ENCODE data around the gene ITIH4.
"Not testable (repeated sequence)": the region's sequence is repeated elsewhere in the genome, so short reads cannot be mapped to it uniquely, and the experiment has no call there.

Gene ITIH4

GRCh38 chr3:52786330-52787215, 43.9 kb downstream of the ITIH4 start:
- DNase-seq (ENCODE audit: low read depth in 2 of 2, low spot score in 1 of 2): no peak

GRCh38 chr3:52784931-52785590, 45.4 kb downstream of the ITIH4 start:
- no peak for DNase-seq (ENCODE audit: low read depth in 2 of 2, low spot score in 1 of 2)

- DNase-seq (ENCODE audit: low read depth in 2 of 2, low spot score in 1 of 2): no peak
Observed at GRCh38 chr3:52784021-52784621, 46.4 kb downstream of the ITIH4 start.

GRCh38 chr3:52783211-52783555, 47.3 kb downstream of the ITIH4 start:
- no peak for DNase-seq (ENCODE audit: low read depth in 2 of 2, low spot score in 1 of 2)

- no peak for DNase-seq (ENCODE audit: low read depth in 2 of 2, low spot score in 1 of 2)
Observed at GRCh38 chr3:52782412-52783210, 47.9 kb downstream of the ITIH4 start.

- no peak for DNase-seq (ENCODE audit: low read depth in 2 of 2, low spot score in 1 of 2)
Observed at GRCh38 chr3:52781741-52782140, 48.7 kb downstream of the ITIH4 start.

GRCh38 chr3:52779837-52780585, 50.5 kb downstream of the ITIH4 start:
- no peak for DNase-seq (ENCODE audit: low read depth in 2 of 2, low spot score in 1 of 2)

- DNase-seq (ENCODE audit: low read depth in 2 of 2, low spot score in 1 of 2): no peak
Observed at GRCh38 chr3:52779011-52779836, 51.2 kb downstream of the ITIH4 start.

GRCh38 chr3:52777959-52778805, 52.3 kb downstream of the ITIH4 start:
- no peak for DNase-seq (ENCODE audit: low read depth in 2 of 2, low spot score in 1 of 2)

- no peak for DNase-seq (ENCODE audit: low read depth in 2 of 2, low spot score in 1 of 2)
Observed at GRCh38 chr3:52777127-52777958, 53.1 kb downstream of the ITIH4 start, which contains the start of gene ITIH1. Gene ITIH1, plus strand, starts transcription at chr3:52777599. Its CDS starts 17 bp downstream, at chr3:52777616.

GRCh38 chr3:52776486-52776885, 54.0 kb downstream of the ITIH4 start:
- DNase-seq (ENCODE audit: low read depth in 2 of 2, low spot score in 1 of 2): not testable (repeated sequence)

- no peak for DNase-seq (ENCODE audit: low read depth in 2 of 2, low spot score in 1 of 2)
Observed at GRCh38 chr3:52775877-52776276, 54.6 kb downstream of the ITIH4 start.

GRCh38 chr3:52774901-52775864, 55.3 kb downstream of the ITIH4 start:
- DNase-seq (ENCODE audit: low read depth in 2 of 2, low spot score in 1 of 2): no peak

GRCh38 chr3:52774066-52774713, 56.3 kb downstream of the ITIH4 start:
- DNase-seq (ENCODE audit: low read depth in 2 of 2, low spot score in 1 of 2): no peak

GRCh38 chr3:52773361-52774065, 57.0 kb downstream of the ITIH4 start:
- DNase-seq (ENCODE audit: low read depth in 2 of 2, low spot score in 1 of 2): no peak

GRCh38 chr3:52771702-52772101, 58.8 kb downstream of the ITIH4 start:
- DNase-seq (ENCODE audit: low read depth in 2 of 2, low spot score in 1 of 2): no peak
